GM13976 (cell line): Measurements from ENCODE around the gene BCKDHB.
"Not testable (repeated sequence)": the region's sequence is repeated elsewhere in the genome, so short reads cannot be mapped to it uniquely, and the experiment has no call there.

ENCODE experiments used
- DNase-seq: peaks from one replicate; pipeline ENCODE4 v3.0.0; 2012; ENCODE audit warnings: low spot score
- CTCF ChIP-seq: IDR thresholded peaks from 2 replicates; pipeline ENCODE4 v1.5.1; 2012; ENCODE audit warnings: borderline replicate concordance, mild to moderate bottlenecking; ENCODE audit not compliant: insufficient read depth; ENCODE audit errors: extremely low read depth, missing control alignments, control extremely low read depth
- in situ Hi-C: fragments of 300-500 bp; cut with MboI; formaldehyde crosslinking; loops from one replicate; pipeline ENCODE4 v1.12.0; 2022; ENCODE audit warnings: low sequenced_read_pairs, mixed read lengths, inconsistent platforms; ENCODE audit not compliant: unreplicated experiment

Gene BCKDHB

DNA sequence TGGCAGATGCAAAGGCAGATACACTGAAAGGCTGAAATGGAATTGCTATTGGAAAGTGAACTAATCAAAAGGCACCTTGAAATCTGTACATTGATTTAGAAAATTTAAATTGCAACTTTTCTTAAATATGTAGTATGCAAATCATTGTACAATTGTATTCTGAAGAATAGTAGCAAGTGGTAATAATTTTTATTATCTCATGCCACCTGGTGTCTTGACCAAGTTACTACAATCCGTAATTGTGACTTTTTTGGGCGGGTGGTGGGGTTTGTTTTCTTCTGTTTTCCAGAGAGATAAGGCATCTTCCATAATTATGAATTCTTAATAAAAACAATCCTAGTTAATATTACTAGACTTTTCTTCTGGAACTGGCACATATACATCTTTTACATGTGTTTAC lies 12.5 kb upstream of the BCKDHB start:
- in situ Hi-C loops = no loop called here
- peak; percentile 24 for DNase-seq
- TF ChIP-seq CTCF = peak; percentile 38

- DNase-seq = no peak
- no peak for TF ChIP-seq CTCF
- in situ Hi-C loops = no loop called here
Measured at GRCh38 chr6:80095600-80095999, 10.9 kb upstream of the BCKDHB start.

DNA sequence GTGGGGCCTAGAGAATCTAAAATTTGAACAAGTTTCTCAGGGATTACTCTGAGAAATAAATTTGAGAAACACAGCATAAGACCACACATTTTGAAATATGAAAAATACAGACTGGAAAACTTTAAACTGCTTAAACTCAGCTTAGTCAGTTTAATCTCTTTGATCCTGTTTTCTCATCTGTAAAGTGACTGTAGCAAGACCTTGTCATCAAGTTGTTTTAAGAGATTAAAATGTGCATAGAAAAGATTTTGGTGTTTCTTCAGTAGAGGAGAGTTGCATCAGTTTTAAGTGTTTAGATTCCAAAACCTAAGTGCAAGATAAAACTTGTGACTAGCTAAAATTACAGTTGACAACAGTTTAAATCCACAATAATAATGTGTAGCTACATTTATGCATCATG lies 8.1 kb upstream of the BCKDHB start:
- no peak for DNase-seq
- no peak for TF ChIP-seq CTCF
- in situ Hi-C loops = no loop called here

DNA sequence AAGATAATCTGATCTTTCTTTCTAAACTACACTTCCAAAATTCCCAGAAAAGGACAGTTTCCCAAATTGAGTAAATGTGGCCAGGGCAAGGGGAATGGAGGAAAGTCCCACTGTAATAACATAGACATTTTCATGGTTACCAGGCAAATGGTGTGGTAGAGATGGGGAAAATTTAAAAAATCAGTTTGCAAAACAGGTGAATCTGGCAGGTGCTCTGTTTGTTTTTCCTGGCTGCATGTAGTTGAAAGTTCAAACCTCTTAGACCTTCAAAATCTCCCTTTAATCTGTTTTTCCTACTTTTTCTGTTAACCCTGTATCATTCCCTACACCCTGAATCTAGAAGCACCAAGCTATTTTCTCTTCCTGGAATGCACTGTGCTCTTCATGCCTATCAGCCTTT lies 2.0 kb upstream of the BCKDHB start:
- no peak for TF ChIP-seq CTCF
- in situ Hi-C loops = no loop called here
- DNase-seq = no peak

- TF ChIP-seq CTCF = no peak
- in situ Hi-C loops = no loop called here
- no peak for DNase-seq
Measured at GRCh38 chr6:80105972-80106417, 476 bp upstream of the BCKDHB start.

GRCh38 chr6:80122576-80122975 lies 16.1 kb downstream of the BCKDHB start:
- in situ Hi-C loops, DNase-seq: not testable (repeated sequence)

DNA sequence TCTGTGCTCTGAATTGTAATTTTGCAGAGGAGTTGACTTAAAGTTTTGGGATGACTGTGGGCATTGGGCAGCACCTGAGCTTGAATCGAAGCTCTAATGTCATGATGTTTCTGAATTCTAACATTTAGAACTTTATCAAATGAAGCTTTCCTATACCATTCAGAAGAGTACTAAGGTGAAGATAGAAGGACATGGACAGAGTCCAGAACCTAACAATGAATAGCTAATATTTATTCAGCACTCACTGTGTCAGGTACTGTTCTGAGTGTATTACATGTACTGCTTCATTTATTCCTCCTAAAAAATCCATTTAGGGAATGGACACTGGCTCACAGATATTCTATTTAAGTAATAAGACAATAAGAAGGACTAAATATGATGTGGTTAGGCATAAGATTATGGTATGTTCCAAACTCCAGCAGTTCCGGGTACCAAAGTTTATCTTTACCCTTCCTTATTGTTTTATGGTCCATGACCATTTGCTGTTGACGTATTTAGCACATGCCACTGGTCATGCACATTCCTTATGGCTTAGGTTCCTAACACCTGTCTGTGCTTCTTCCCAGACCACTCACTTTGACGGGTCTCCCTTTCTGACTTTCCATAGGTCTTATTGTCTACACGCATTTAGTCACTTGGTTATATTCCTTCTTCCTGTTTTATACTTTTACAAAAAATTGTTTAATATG lies 20.3 kb downstream of the BCKDHB start:
- DNase-seq = no peak
- in situ Hi-C loops = no loop called here
- no peak for TF ChIP-seq CTCF
